K562 (cell line): ENCODE results near the gene PRKAA1. TPM values are rescaled to one million over a fixed set of nuclear protein-coding genes. Genes with fewer than 3 reads are reported as not detected.
A peak's percentile ranks its signal among the peaks of the same experiment; 100 is the strongest.

Experiments used
- ATAC-seq: fragments of 200-7000 bp; cut with Tn5 transposase; 3 replicates; pipeline ENCODE4 v1.9.1; 2020; ENCODE audit warnings: moderate library complexity
- BruUV-seq: library from RNA; stranded (reverse); fragments of 400-500 nt; replicated peaks from 2 replicates; lab custom pipeline; 2021; lab: Mats Ljungman, UMichigan
- CTCF ChIA-PET: fragments of 300-600 bp; formaldehyde crosslinking; extraction: SDS; loops from one replicate; lab custom pipeline; 2021; ENCODE audit warnings: low intra/inter-chr PET ratio; lab: Yijun Ruan, JAX
- POLR2A ChIA-PET: fragments of 300-600, 350-650 bp; sonication (Branson Sonifier 250); formaldehyde crosslinking; extraction: SDS; loops from one replicate; lab custom pipeline; 2021; ENCODE audit warnings: antibody characterized with exemption, inconsistent platforms; lab: Yijun Ruan, JAX
- DNase-seq, 4 experiments: peaks; one replicate each; pipeline versions ENCODE4 v3.0.0 to v3.0.0-alpha.2; 2011 to 2018; ENCODE audit warnings: low spot score in 3 of 4, mixed read lengths in 3 of 4; ENCODE audit errors: extremely low read depth in 1 of 4
- FAIRE-seq: peaks from 2 replicates; lab custom pipeline; 2011; peaks lifted over from hg19 to GRCh38; lab: Jason Lieb, UNC
- H2AFZ ChIP-seq: 2 replicates; pipeline ENCODE4 v1.6.0; 2011; ENCODE audit warnings: low read depth, low read length, control low read depth, inconsistent platforms
- H3K27ac ChIP-seq: fragments of 200-600 bp; 3 replicates; pipeline ENCODE4 v1.8.0; 2011; ENCODE audit warnings: low read depth, mild to moderate bottlenecking, control low read depth, inconsistent platforms, low read length, moderate library complexity, mixed read lengths; ENCODE audit errors: extremely low read depth
- H3K27me3 ChIP-seq, 2 experiments: fragments of 300-600 bp in 1 of 2; 2 replicates in 1 of 2; 3 replicates in 1 of 2; pipeline versions ENCODE4 v1.6.0 to v1.8.0; 2011; ENCODE audit warnings: inconsistent platforms in 2 of 2, low read length in 2 of 2, mild to moderate bottlenecking in 1 of 2, mixed read lengths in 1 of 2, moderate library complexity in 1 of 2; ENCODE audit not compliant: control insufficient read depth in 2 of 2, insufficient read depth in 2 of 2
- H3K36me3 ChIP-seq: fragments of 300-600 bp; 3 replicates; pipeline ENCODE4 v1.8.0; 2011; ENCODE audit warnings: mild to moderate bottlenecking, low read length, inconsistent platforms; ENCODE audit not compliant: control insufficient read depth, insufficient read depth
- H3K4me1 ChIP-seq, 2 experiments: fragments of 200-600 bp in 1 of 2; replicated peaks in 1 of 2; 2 replicates in 1 of 2; 3 replicates in 1 of 2; pipeline versions ENCODE4 v1.5.1 to v1.8.0; 2011; ENCODE audit warnings: inconsistent platforms in 2 of 2, low read length in 2 of 2, mild to moderate bottlenecking in 1 of 2, mixed read lengths in 1 of 2, moderate library complexity in 1 of 2; ENCODE audit not compliant: control insufficient read depth in 2 of 2, insufficient read depth in 2 of 2
- H3K4me2 ChIP-seq: 2 replicates; pipeline ENCODE4 v1.6.1; 2011; ENCODE audit warnings: low read length, control low read depth, inconsistent platforms, mixed read lengths; ENCODE audit not compliant: insufficient read depth
- H3K4me3 ChIP-seq: fragments of 200-600 bp; sonication (generic), shearing (Covaris generic); 2 replicates; pipeline ENCODE4 v1.5.1; 2016; ENCODE audit warnings: control low read depth, inconsistent platforms
- H3K79me2 ChIP-seq: fragments of 200-600 bp; 3 replicates; pipeline ENCODE4 v1.8.0; 2011; ENCODE audit warnings: low read length, inconsistent platforms; ENCODE audit not compliant: control insufficient read depth, insufficient read depth
- H3K9ac ChIP-seq, 2 experiments: 2 replicates each; pipeline versions ENCODE4 v1.6.0 to v1.6.1; 2011; ENCODE audit warnings: low read depth in 2 of 2, low read length in 2 of 2, control low read depth in 1 of 2, inconsistent platforms in 1 of 2, mild to moderate bottlenecking in 1 of 2, mixed read lengths in 1 of 2; ENCODE audit not compliant: insufficient read depth in 1 of 2
- H3K9me1 ChIP-seq: one replicate; pipeline ENCODE4 v1.6.0; 2011; ENCODE audit warnings: inconsistent platforms, mild to moderate bottlenecking, low read length, moderate library complexity; ENCODE audit not compliant: control insufficient read depth, insufficient read depth
- H3K9me3 ChIP-seq: replicated peaks from 2 replicates; pipeline ENCODE4 v1.5.1; 2011; ENCODE audit warnings: low read depth, low read length, inconsistent platforms; ENCODE audit not compliant: control insufficient read depth, insufficient read depth
- H4K20me1 ChIP-seq: replicated peaks from 2 replicates; pipeline ENCODE4 v1.6.1; 2011; ENCODE audit warnings: low read length, inconsistent platforms, mixed read lengths; ENCODE audit not compliant: control insufficient read depth, insufficient read depth
- ARID1B ChIP-seq: fragments of 450-650 bp; IDR thresholded peaks from 2 replicates; pipeline ENCODE4 v1.6.1; 2016; ENCODE audit warnings: antibody characterized with exemption, mild to moderate bottlenecking, inconsistent platforms
- BHLHE40 ChIP-seq: IDR thresholded peaks from 2 replicates; pipeline ENCODE4 v1.6.1; 2011; ENCODE audit warnings: low read length, improper control_type of control experiment
- CBX3 ChIP-seq, 2 experiments: IDR thresholded peaks; 1 replicate in 1 of 2; 2 replicates in 1 of 2; pipeline ENCODE4 v1.6.1; 2012; ENCODE audit warnings: inconsistent platforms in 2 of 2, low read length in 2 of 2, borderline replicate concordance in 1 of 2, control low read depth in 1 of 2
- EHMT2 ChIP-seq: fragments of 450-650 bp; IDR thresholded peaks from 2 replicates; pipeline ENCODE4 v1.6.1; 2018; ENCODE audit warnings: antibody characterized with exemption
- HDAC6 ChIP-seq: IDR thresholded peaks from 2 replicates; pipeline ENCODE4 v1.6.1; 2012; ENCODE audit warnings: low read depth, mild to moderate bottlenecking, control low read depth, inconsistent platforms, low read length, moderate library complexity
- IRF2 ChIP-seq: sonication (generic); formaldehyde crosslinking; IDR thresholded peaks from 2 replicates; pipeline ENCODE4 v1.8.1; 2022; ENCODE audit warnings: mild to moderate bottlenecking, missing genetic modification reagents
- JUNB ChIP-seq: fragments of 450-650 bp; formaldehyde crosslinking; conservative IDR thresholded peaks from 2 replicates; pipeline ENCODE4 v1.4.0; 2020; ENCODE audit warnings: mild to moderate bottlenecking
- KAT2B ChIP-seq: IDR thresholded peaks from one replicate; pipeline ENCODE4 v1.6.1; 2012; ENCODE audit warnings: low read depth, mild to moderate bottlenecking, control low read depth, inconsistent platforms, low read length, moderate library complexity
- NR1H2 ChIP-seq: sonication (generic); formaldehyde crosslinking; IDR thresholded peaks from 2 replicates; pipeline ENCODE4 v1.4.0; 2020; ENCODE audit warnings: mild to moderate bottlenecking, missing genetic modification reagents
- RFX5 ChIP-seq: IDR thresholded peaks from 2 replicates; pipeline ENCODE4 v1.6.1; 2011; ENCODE audit warnings: low read depth, mild to moderate bottlenecking, improper control_type of control experiment, low read length
- SMAD1 ChIP-seq: fragments of 150-350 bp; IDR thresholded peaks from 2 replicates; pipeline ENCODE4 v1.6.1; 2014; ENCODE audit warnings: low read length, low read depth; ENCODE audit not compliant: partially characterized antibody
- TBP ChIP-seq: optimal IDR thresholded peaks from 2 replicates; pipeline ENCODE3; 2011; ENCODE audit warnings: low read depth, low read length, improper control_type of control experiment
- U2AF1 ChIP-seq: fragments of 200-400 bp; formaldehyde crosslinking; optimal IDR thresholded peaks from 2 replicates; pipeline ENCODE3; 2017; ENCODE audit warnings: mild to moderate bottlenecking, low read depth, low read length, moderate library complexity
- ZFP30 ChIP-seq: fragments of 250-450 bp; sonication (Bioruptor Pico); IDR thresholded peaks from 2 replicates; pipeline ENCODE4 v1.8.0; 2022; ENCODE audit warnings: moderate library complexity, mild to moderate bottlenecking, inconsistent platforms, borderline replicate concordance
- ZNF197 ChIP-seq: fragments of 200-800 bp; sonication (Bioruptor generic); IDR thresholded peaks from 2 replicates; pipeline ENCODE4 v1.6.1; 2016; ENCODE audit warnings: low read depth, missing genetic modification characterization, missing compliant biosample characterization
- ZNF518B ChIP-seq: fragments of 250-450 bp; sonication (Bioruptor Pico); IDR thresholded peaks from 2 replicates; pipeline ENCODE4 v1.5.0; 2021; ENCODE audit warnings: mild to moderate bottlenecking, moderate library complexity
- ZNF830 ChIP-seq: fragments of 250-450 bp; sonication (Bioruptor Pico); IDR thresholded peaks from 2 replicates; pipeline ENCODE4 v1.5.0; 2021; ENCODE audit warnings: mild to moderate bottlenecking
- WGBS: fragments of 100-300 bp; shearing (Covaris generic); methylation state at CpG from one replicate; pipeline ENCODE4 v1.1.6; 2016; ENCODE audit warnings: low coverage, mixed read lengths; ENCODE audit not compliant: insufficient coverage; ENCODE audit errors: missing lambda C conversion rate; 5-methylcytosine and 5-hydroxymethylcytosine counted together
- in situ Hi-C: fragments of 300-500 bp; cut with MboI; formaldehyde crosslinking; loops from 4 replicates; pipeline ENCODE4 v1.15.0; 2018; ENCODE audit warnings: inconsistent platforms, mixed read lengths
- intact Hi-C: fragments of 100-400 bp; cut with micrococcal nuclease; formaldehyde crosslinking; loops from 2 replicates; pipeline ENCODE4 v1.14.2; 2022
- polyA plus RNA-seq, 8 experiments: library from polyadenylated mRNA; depleted of rRNA in 4 of 8; stranded (reverse) in 5 of 8; unstranded in 3 of 8; fragments of >200 nt; fragmentation: Nextera tagmentation in 2 of 8; fragmentation: Illumina TruSeq in 1 of 8; extraction: Ambion mirVana in 2 of 8; extraction: Trizol in 1 of 8; gene quantifications; 2 replicates each; pipeline versions ENCODE4 v1.2.1 to v1.2.3, GENCODE V29; 2011 to 2014; ENCODE audit warnings: inconsistent platforms in 1 of 8, missing spikeins in 1 of 8
- total RNA-seq, 7 experiments: library from RNA; depleted of rRNA in 6 of 7; stranded (reverse); fragments of >200 nt in 6 of 7; fragmentation: Illumina TruSeq in 2 of 7; extraction: Trizol in 2 of 7; gene quantifications; 2 replicates each; pipeline versions ENCODE4 v1.2.1 to v1.2.3, GENCODE V29; 2011 to 2021; ENCODE audit warnings: low replicate concordance in 1 of 7
- TF ChIP-seq, protein P1 (sequence below): sonication (generic); formaldehyde crosslinking; IDR thresholded peaks from 2 replicates; pipeline ENCODE4 v1.8.1; 2023; ENCODE audit warnings: mild to moderate bottlenecking, missing genetic modification reagents

Gene PRKAA1
- total and polyA plus RNA-seq, 9 of the 15 experiments (the other 6 are each of a cell fraction or from before 2014, with no cell fraction given) = 24.5 to 84.0 (median 51.4) TPM

- FAIRE-seq (peak; percentile 73), DNase-seq (peak; percentile 52 to 74 (median 58)), ATAC-seq (peak; percentile 79)
- TSS peak; percentile 55 for BruUV-seq
- CTCF ChIA-PET = no interaction called here
- peak within 1 kb of the TSS; percentile 97 for H2AFZ ChIP-seq
- in situ Hi-C loops = no loop called here
- H3K9me1 ChIP-seq = no peaks in the 10 kb centered on the region
- peak within 1 kb of the TSS; percentile 32 to 88 for H3K9ac ChIP-seq
- peak within 1 kb of the TSS; percentile 88 for H3K27ac ChIP-seq
- H4K20me1 ChIP-seq = no peaks in the 10 kb centered on the region
- peak within 1 kb of the TSS; percentile 80 for H3K4me2 ChIP-seq
- H3K27me3 ChIP-seq = no peaks in the 10 kb centered on the region
- WGBS = under 1% methylated on average over 9 of the region's 9 CpGs
- peaks cover 5% of the 10 kb centered on the region for H3K79me2 ChIP-seq
- POLR2A ChIA-PET = interaction anchor here (0.7 to 1.9 kb wide), 9 partner anchors 9 to 245 kb away, joined by 3 to 8 read pairs (median 5); no protein-coding TSS in a partner anchor
- intact Hi-C loops = no loop called here
- H3K4me1 ChIP-seq = peaks cover 0 to 8% of the 10 kb centered on the region in 2 experiments; a peak in 2 of 5 replicates
- H3K9me3 ChIP-seq = no peaks in the 10 kb centered on the region
- H3K4me3 ChIP-seq = peak within 1 kb of the TSS; percentile 45
- H3K36me3 ChIP-seq = no peaks in the 10 kb centered on the region
- TF ChIP-seq KAT2B = no peak
- no peak for TF ChIP-seq TBP
- TF ChIP-seq RFX5 = no peak
- TF ChIP-seq ARID1B = 0 out of 2 replicates have a peak, but pooled peaks have one; percentile 38
- TF ChIP-seq ZNF197 (CRISPR knock-in tag) = 0 out of 2 replicates have a peak, but pooled peaks have one; percentile 22
- no peak for TF ChIP-seq JUNB (CRISPR knock-in tag)
- TF ChIP-seq SMAD1 = no peak
- no peak for TF ChIP-seq ZNF830 (CRISPR knock-in tag)
- TF ChIP-seq ZFP30 = no peak
- TF ChIP-seq NR1H2 = no peak
- TF ChIP-seq IRF2 (CRISPR knock-in tag) = no peak
- TF ChIP-seq EHMT2 = no peak
- TF ChIP-seq U2AF1 = no peak
- peak; percentile 37; the same call in 1 of the 2 replicates for TF ChIP-seq BHLHE40
- TF ChIP-seq, protein P1, sequence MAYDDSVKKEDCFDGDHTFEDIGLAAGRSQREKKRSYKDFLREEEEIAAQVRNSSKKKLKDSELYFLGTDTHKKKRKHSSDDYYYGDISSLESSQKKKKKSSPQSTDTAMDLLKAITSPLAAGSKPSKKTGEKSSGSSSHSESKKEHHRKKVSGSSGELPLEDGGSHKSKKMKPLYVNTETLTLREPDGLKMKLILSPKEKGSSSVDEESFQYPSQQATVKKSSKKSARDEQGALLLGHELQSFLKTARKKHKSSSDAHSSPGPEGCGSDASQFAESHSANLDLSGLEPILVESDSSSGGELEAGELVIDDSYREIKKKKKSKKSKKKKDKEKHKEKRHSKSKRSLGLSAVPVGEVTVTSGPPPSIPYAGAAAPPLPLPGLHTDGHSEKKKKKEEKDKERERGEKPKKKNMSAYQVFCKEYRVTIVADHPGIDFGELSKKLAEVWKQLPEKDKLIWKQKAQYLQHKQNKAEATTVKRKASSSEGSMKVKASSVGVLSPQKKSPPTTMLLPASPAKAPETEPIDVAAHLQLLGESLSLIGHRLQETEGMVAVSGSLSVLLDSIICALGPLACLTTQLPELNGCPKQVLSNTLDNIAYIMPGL (CRISPR knock-in tag) = no peak
- TF ChIP-seq CBX3 (IDR thresholded peaks at IDR 0.05; ENCODE audit: borderline replicate concordance in 1 of 2, low read length in 2 of 2) = no peak; a peak in 1 of 3 replicates
- TF ChIP-seq HDAC6 = no peak
- TF ChIP-seq ZNF518B = no peak
Measured at GRCh38 chr5:40841068-40841805, 43.1 kb upstream of the PRKAA1 start, which contains the start of gene CARD6. TSS of gene CARD6 (plus strand) at chr5:40841367. CDS start at chr5:40841383, 16 bp downstream.
